DND-41 (cell line): ENCODE measurements around the gene EGFL8.
A peak's percentile ranks its signal among the peaks of the same experiment; 100 is the strongest.

Experiments used
- CTCF ChIP-seq: IDR thresholded peaks from 2 replicates; pipeline ENCODE4 v1.5.1; 2012; ENCODE audit warnings: borderline replicate concordance, low read length, moderate library complexity, mild to moderate bottlenecking; ENCODE audit not compliant: poor library complexity, severe bottlenecking; ENCODE audit errors: extremely low read depth
- EZH2 ChIP-seq: IDR thresholded peaks from 3 replicates; pipeline ENCODE4 v1.6.1; 2012; ENCODE audit warnings: borderline replicate concordance, low read depth, mild to moderate bottlenecking, moderate library complexity, low read length, inconsistent platforms; ENCODE audit not compliant: severe bottlenecking

GRCh38 chr6:32153564-32154513 lies 10.6 kb upstream of the EGFL8 start, which contains the start of gene PPT2:
- TF ChIP-seq CTCF (peak; percentile 27), EZH2 (no peak)
